K562 (cell line): ENCODE measurements around the gene CWC22. TPM values are rescaled to one million over a fixed set of nuclear protein-coding genes. Genes with fewer than 3 reads are reported as not detected.

Experiments used
- ATAC-seq: fragments of 200-7000 bp; cut with Tn5 transposase; 3 replicates; pipeline ENCODE4 v1.9.1; 2020; ENCODE audit warnings: moderate library complexity
- BruUV-seq: library from RNA; stranded (reverse); fragments of 400-500 nt; replicated peaks from 2 replicates; lab custom pipeline; 2021; lab: Mats Ljungman, UMichigan
- CTCF ChIA-PET: fragments of 300-600 bp; formaldehyde crosslinking; extraction: SDS; loops from one replicate; lab custom pipeline; 2021; ENCODE audit warnings: low intra/inter-chr PET ratio; lab: Yijun Ruan, JAX
- POLR2A ChIA-PET: fragments of 300-600, 350-650 bp; sonication (Branson Sonifier 250); formaldehyde crosslinking; extraction: SDS; loops from one replicate; lab custom pipeline; 2021; ENCODE audit warnings: antibody characterized with exemption, inconsistent platforms; lab: Yijun Ruan, JAX
- DNase-seq, 4 experiments: peaks; one replicate each; pipeline versions ENCODE4 v3.0.0 to v3.0.0-alpha.2; 2011 to 2018; ENCODE audit warnings: low spot score in 3 of 4, mixed read lengths in 3 of 4; ENCODE audit errors: extremely low read depth in 1 of 4
- FAIRE-seq: peaks from 2 replicates; lab custom pipeline; 2011; peaks lifted over from hg19 to GRCh38; lab: Jason Lieb, UNC
- H2AFZ ChIP-seq: 2 replicates; pipeline ENCODE4 v1.6.0; 2011; ENCODE audit warnings: low read depth, low read length, control low read depth, inconsistent platforms
- H3K27ac ChIP-seq: fragments of 200-600 bp; 3 replicates; pipeline ENCODE4 v1.8.0; 2011; ENCODE audit warnings: low read depth, mild to moderate bottlenecking, control low read depth, inconsistent platforms, low read length, moderate library complexity, mixed read lengths; ENCODE audit errors: extremely low read depth
- H3K27me3 ChIP-seq, 2 experiments: fragments of 300-600 bp in 1 of 2; 2 replicates in 1 of 2; 3 replicates in 1 of 2; pipeline versions ENCODE4 v1.6.0 to v1.8.0; 2011; ENCODE audit warnings: inconsistent platforms in 2 of 2, low read length in 2 of 2, mild to moderate bottlenecking in 1 of 2, mixed read lengths in 1 of 2, moderate library complexity in 1 of 2; ENCODE audit not compliant: control insufficient read depth in 2 of 2, insufficient read depth in 2 of 2
- H3K36me3 ChIP-seq: fragments of 300-600 bp; 3 replicates; pipeline ENCODE4 v1.8.0; 2011; ENCODE audit warnings: mild to moderate bottlenecking, low read length, inconsistent platforms; ENCODE audit not compliant: control insufficient read depth, insufficient read depth
- H3K4me1 ChIP-seq, 2 experiments: fragments of 200-600 bp in 1 of 2; replicated peaks in 1 of 2; 2 replicates in 1 of 2; 3 replicates in 1 of 2; pipeline versions ENCODE4 v1.5.1 to v1.8.0; 2011; ENCODE audit warnings: inconsistent platforms in 2 of 2, low read length in 2 of 2, mild to moderate bottlenecking in 1 of 2, mixed read lengths in 1 of 2, moderate library complexity in 1 of 2; ENCODE audit not compliant: control insufficient read depth in 2 of 2, insufficient read depth in 2 of 2
- H3K4me2 ChIP-seq: 2 replicates; pipeline ENCODE4 v1.6.1; 2011; ENCODE audit warnings: low read length, control low read depth, inconsistent platforms, mixed read lengths; ENCODE audit not compliant: insufficient read depth
- H3K4me3 ChIP-seq: fragments of 200-600 bp; sonication (generic), shearing (Covaris generic); 2 replicates; pipeline ENCODE4 v1.5.1; 2016; ENCODE audit warnings: control low read depth, inconsistent platforms
- H3K79me2 ChIP-seq: fragments of 200-600 bp; 3 replicates; pipeline ENCODE4 v1.8.0; 2011; ENCODE audit warnings: low read length, inconsistent platforms; ENCODE audit not compliant: control insufficient read depth, insufficient read depth
- H3K9ac ChIP-seq, 2 experiments: 2 replicates each; pipeline versions ENCODE4 v1.6.0 to v1.6.1; 2011; ENCODE audit warnings: low read depth in 2 of 2, low read length in 2 of 2, control low read depth in 1 of 2, inconsistent platforms in 1 of 2, mild to moderate bottlenecking in 1 of 2, mixed read lengths in 1 of 2; ENCODE audit not compliant: insufficient read depth in 1 of 2
- H3K9me1 ChIP-seq: one replicate; pipeline ENCODE4 v1.6.0; 2011; ENCODE audit warnings: inconsistent platforms, mild to moderate bottlenecking, low read length, moderate library complexity; ENCODE audit not compliant: control insufficient read depth, insufficient read depth
- H3K9me3 ChIP-seq: replicated peaks from 2 replicates; pipeline ENCODE4 v1.5.1; 2011; ENCODE audit warnings: low read depth, low read length, inconsistent platforms; ENCODE audit not compliant: control insufficient read depth, insufficient read depth
- H4K20me1 ChIP-seq: replicated peaks from 2 replicates; pipeline ENCODE4 v1.6.1; 2011; ENCODE audit warnings: low read length, inconsistent platforms, mixed read lengths; ENCODE audit not compliant: control insufficient read depth, insufficient read depth
- ELK1 ChIP-seq: sonication (generic); formaldehyde crosslinking; IDR thresholded peaks from 2 replicates; pipeline ENCODE4 v1.8.1; 2022; ENCODE audit warnings: missing genetic modification reagents
- FOSL1 ChIP-seq: fragments of 200-800 bp; sonication (Bioruptor generic); conservative IDR thresholded peaks from 2 replicates; pipeline ENCODE4 v1.6.1; 2016; ENCODE audit warnings: missing genetic modification characterization, missing compliant biosample characterization
- HNRNPUL1 ChIP-seq: fragments of 200-400 bp; formaldehyde crosslinking; IDR thresholded peaks from 2 replicates; pipeline ENCODE4 v1.6.1; 2017; ENCODE audit warnings: low read length
- MTA2 ChIP-seq: fragments of 450-650 bp; IDR thresholded peaks from 2 replicates; pipeline ENCODE4 v1.6.1; 2016; ENCODE audit warnings: low read depth
- NELFE ChIP-seq: IDR thresholded peaks from 2 replicates; pipeline ENCODE4 v1.6.1; 2011; ENCODE audit warnings: mild to moderate bottlenecking; ENCODE audit not compliant: insufficient read depth, insufficient read length
- RFX1 ChIP-seq: fragments of 450-650 bp; IDR thresholded peaks from 2 replicates; pipeline ENCODE4 v1.6.1; 2016; ENCODE audit warnings: mild to moderate bottlenecking, moderate library complexity
- TRIM25 ChIP-seq: fragments of 450-650 bp; IDR thresholded peaks from 2 replicates; pipeline ENCODE4 v1.7.0; 2016; ENCODE audit warnings: borderline replicate concordance
- ZFP36 ChIP-seq: fragments of 150-350 bp; IDR thresholded peaks from 2 replicates; pipeline ENCODE4 v1.6.1; 2018; ENCODE audit warnings: low read length, low read depth; ENCODE audit not compliant: partially characterized antibody
- WGBS: fragments of 100-300 bp; shearing (Covaris generic); methylation state at CpG from one replicate; pipeline ENCODE4 v1.1.6; 2016; ENCODE audit warnings: low coverage, mixed read lengths; ENCODE audit not compliant: insufficient coverage; ENCODE audit errors: missing lambda C conversion rate; 5-methylcytosine and 5-hydroxymethylcytosine counted together
- in situ Hi-C: fragments of 300-500 bp; cut with MboI; formaldehyde crosslinking; loops from 4 replicates; pipeline ENCODE4 v1.15.0; 2018; ENCODE audit warnings: inconsistent platforms, mixed read lengths
- intact Hi-C: fragments of 100-400 bp; cut with micrococcal nuclease; formaldehyde crosslinking; loops from 2 replicates; pipeline ENCODE4 v1.14.2; 2022
- polyA plus RNA-seq, 8 experiments: library from polyadenylated mRNA; depleted of rRNA in 4 of 8; stranded (reverse) in 5 of 8; unstranded in 3 of 8; fragments of >200 nt; fragmentation: Nextera tagmentation in 2 of 8; fragmentation: Illumina TruSeq in 1 of 8; extraction: Ambion mirVana in 2 of 8; extraction: Trizol in 1 of 8; gene quantifications; 2 replicates each; pipeline versions ENCODE4 v1.2.1 to v1.2.3, GENCODE V29; 2011 to 2014; ENCODE audit warnings: inconsistent platforms in 1 of 8, missing spikeins in 1 of 8
- total RNA-seq, 7 experiments: library from RNA; depleted of rRNA in 6 of 7; stranded (reverse); fragments of >200 nt in 6 of 7; fragmentation: Illumina TruSeq in 2 of 7; extraction: Trizol in 2 of 7; gene quantifications; 2 replicates each; pipeline versions ENCODE4 v1.2.1 to v1.2.3, GENCODE V29; 2011 to 2021; ENCODE audit warnings: low replicate concordance in 1 of 7

Gene CWC22
- total and polyA plus RNA-seq, 9 of the 15 experiments (the other 6 are each of a cell fraction or from before 2014, with no cell fraction given): 14.5 to 54.2 (median 36.7) TPM

DNA sequence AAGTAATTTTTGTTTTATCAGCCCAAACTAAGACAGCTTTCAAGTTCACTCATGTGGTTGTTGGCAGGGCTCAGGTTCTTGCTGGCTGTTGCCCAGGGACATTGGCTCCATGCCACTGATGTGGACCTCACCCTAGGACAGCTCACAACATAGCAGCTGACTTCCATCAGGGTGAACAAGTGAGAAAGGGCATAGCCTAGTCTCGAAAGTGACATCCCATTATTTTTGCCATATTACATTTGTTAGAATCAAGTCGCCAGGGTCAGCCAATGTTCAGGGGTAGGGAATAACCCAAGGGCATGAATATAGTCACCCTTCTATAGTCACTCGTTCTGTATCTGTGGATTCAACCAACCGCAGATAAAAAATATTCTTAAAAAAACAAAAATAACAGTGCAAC lies 10.7 kb upstream of the CWC22 start:
- H3K4me1 ChIP-seq: no peaks in the 10 kb centered on the region; a peak in 1 of 5 replicates
- H3K27me3 ChIP-seq: no peaks in the 10 kb centered on the region
- H3K27ac ChIP-seq: no peak overlapping the region
- H3K4me2 ChIP-seq: no peak overlapping the region
- no peaks in the 10 kb centered on the region for H3K9me1 ChIP-seq
- ChIA-PET CTCF (no interaction called here), POLR2A (no interaction called here)
- intact Hi-C loops (no loop called here), in situ Hi-C loops (no loop called here)
- DNase-seq (no peak), FAIRE-seq (no peak), ATAC-seq (no peak)
- H2AFZ ChIP-seq: no peak overlapping the region; the same call in 1 of the 2 replicates
- no peaks in the 10 kb centered on the region for H3K9me3 ChIP-seq
- no peaks in the 10 kb centered on the region for H3K79me2 ChIP-seq
- no TSS peak for BruUV-seq
- H4K20me1 ChIP-seq: no peaks in the 10 kb centered on the region
- WGBS: 11% methylated on average over 4 of the region's 4 CpGs
- H3K36me3 ChIP-seq: no peaks in the 10 kb centered on the region
- no peak overlapping the region for H3K4me3 ChIP-seq
- TF ChIP-seq ZFP36 (no peak), FOSL1 (tag) (no peak), ELK1 (CRISPR knock-in tag) (no peak), HNRNPUL1 (no peak), MTA2 (no peak), RFX1 (no peak), TRIM25 (no peak), NELFE (no peak)
- no peak overlapping the region for H3K9ac ChIP-seq
